KMS-11 (cell line): Measurements from ENCODE around the gene MOV10.

Experiments used
- H2AFZ ChIP-seq: fragments of 200-600 bp; sonication (generic); 2 replicates; pipeline ENCODE4 v1.6.1; 2016; ENCODE audit warnings: antibody characterized with exemption, mixed run types, low read depth
- H3K27ac ChIP-seq: fragments of 200-600 bp; sonication (generic); 2 replicates; pipeline ENCODE4 v1.6.1; 2016; ENCODE audit warnings: mild to moderate bottlenecking, mixed run types
- H3K27me3 ChIP-seq: fragments of 200-600 bp; sonication (generic); 2 replicates; pipeline ENCODE4 v1.6.1; 2017; ENCODE audit warnings: mild to moderate bottlenecking, low read depth, mixed run types, moderate library complexity; ENCODE audit not compliant: insufficient read depth
- H3K36me3 ChIP-seq: fragments of 200-600 bp; sonication (generic); 2 replicates; pipeline ENCODE4 v1.6.1; 2017; ENCODE audit warnings: mild to moderate bottlenecking, mixed run types; ENCODE audit not compliant: insufficient read depth
- H3K4me1 ChIP-seq: fragments of 200-600 bp; sonication (generic); 2 replicates; pipeline ENCODE4 v1.6.1; 2016; ENCODE audit warnings: mild to moderate bottlenecking, low read depth, mixed run types; ENCODE audit not compliant: poor library complexity, severe bottlenecking
- H3K4me2 ChIP-seq: fragments of 200-600 bp; sonication (generic); 2 replicates; pipeline ENCODE4 v1.7.0; 2016; ENCODE audit warnings: mild to moderate bottlenecking, mixed run types
- H3K4me3 ChIP-seq: fragments of 200-600 bp; sonication (generic); IDR thresholded peaks from 2 replicates; pipeline ENCODE4 v1.6.1; 2017; ENCODE audit warnings: low read depth, low read length, mixed read lengths; ENCODE audit not compliant: insufficient read depth
- H3K79me2 ChIP-seq: fragments of 200-600 bp; sonication (generic); 2 replicates; pipeline ENCODE4 v1.6.1; 2016; ENCODE audit warnings: low read depth, mixed run types; ENCODE audit not compliant: insufficient read depth
- H3K9ac ChIP-seq: fragments of 200-600 bp; sonication (generic); 2 replicates; pipeline ENCODE4 v1.6.1; 2016; ENCODE audit warnings: mild to moderate bottlenecking, mixed run types
- H4K20me1 ChIP-seq: fragments of 200-600 bp; sonication (generic); 2 replicates; pipeline ENCODE4 v1.6.1; 2016; ENCODE audit warnings: mild to moderate bottlenecking, mixed run types; ENCODE audit not compliant: insufficient read depth
- CTCF ChIP-seq: fragments of 200-600 bp; sonication (generic); conservative IDR thresholded peaks from 2 replicates; pipeline ENCODE4 v1.6.1; 2017; ENCODE audit warnings: low read depth, mild to moderate bottlenecking, antibody characterized with exemption, low read length, moderate library complexity, mixed read lengths

Gene MOV10

GRCh38 chr1:112748396-112748795 lies 73.9 kb downstream of the MOV10 start:
- TF ChIP-seq CTCF = no peak
- no peak overlapping the region for H3K4me2 ChIP-seq
- H2AFZ ChIP-seq = no peak overlapping the region
- H3K27ac ChIP-seq = no peak overlapping the region
- H3K79me2 ChIP-seq = no peaks in the 10 kb centered on the region
- no peaks in the 10 kb centered on the region for H3K4me1 ChIP-seq
- H3K4me3 ChIP-seq = no peak overlapping the region
- no peaks in the 10 kb centered on the region for H3K27me3 ChIP-seq
- no peaks in the 10 kb centered on the region for H4K20me1 ChIP-seq
- H3K9ac ChIP-seq = no peak overlapping the region
- no peaks in the 10 kb centered on the region for H3K36me3 ChIP-seq
